ENCODE measurements around the gene SPART.
"Not testable (repeated sequence)": the region's sequence is repeated elsewhere in the genome, so short reads cannot be mapped to it uniquely, and the experiment has no call there.

The SPART gene

DNA sequence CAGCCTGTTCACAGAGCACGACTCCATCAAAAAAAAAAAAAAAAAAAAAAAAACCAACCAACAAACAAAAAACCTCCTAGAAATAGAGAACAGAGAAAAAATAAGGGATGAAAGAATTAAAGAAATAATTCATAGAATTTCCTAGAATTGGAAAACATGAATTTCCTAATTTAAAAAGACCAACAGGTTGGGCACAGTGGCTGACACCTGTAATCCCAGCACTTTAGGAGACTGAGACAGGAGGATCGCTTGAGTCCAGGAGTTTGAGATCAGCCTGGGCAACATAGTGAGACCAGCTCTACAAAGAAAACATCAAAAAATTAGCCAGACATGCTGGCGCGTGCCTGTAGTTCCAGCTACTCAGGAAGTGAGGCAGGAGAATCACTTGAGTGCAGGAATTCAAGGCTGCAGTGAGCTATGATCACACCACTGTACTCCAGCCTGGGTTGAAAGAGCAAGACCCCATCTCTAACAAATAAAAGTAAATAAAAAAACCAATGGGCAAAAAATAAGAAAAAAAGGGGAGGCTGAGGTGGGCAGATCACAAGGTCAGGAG lies 6.5 kb downstream of the SPART start:
- TF ChIP-seq, protein P1, sequence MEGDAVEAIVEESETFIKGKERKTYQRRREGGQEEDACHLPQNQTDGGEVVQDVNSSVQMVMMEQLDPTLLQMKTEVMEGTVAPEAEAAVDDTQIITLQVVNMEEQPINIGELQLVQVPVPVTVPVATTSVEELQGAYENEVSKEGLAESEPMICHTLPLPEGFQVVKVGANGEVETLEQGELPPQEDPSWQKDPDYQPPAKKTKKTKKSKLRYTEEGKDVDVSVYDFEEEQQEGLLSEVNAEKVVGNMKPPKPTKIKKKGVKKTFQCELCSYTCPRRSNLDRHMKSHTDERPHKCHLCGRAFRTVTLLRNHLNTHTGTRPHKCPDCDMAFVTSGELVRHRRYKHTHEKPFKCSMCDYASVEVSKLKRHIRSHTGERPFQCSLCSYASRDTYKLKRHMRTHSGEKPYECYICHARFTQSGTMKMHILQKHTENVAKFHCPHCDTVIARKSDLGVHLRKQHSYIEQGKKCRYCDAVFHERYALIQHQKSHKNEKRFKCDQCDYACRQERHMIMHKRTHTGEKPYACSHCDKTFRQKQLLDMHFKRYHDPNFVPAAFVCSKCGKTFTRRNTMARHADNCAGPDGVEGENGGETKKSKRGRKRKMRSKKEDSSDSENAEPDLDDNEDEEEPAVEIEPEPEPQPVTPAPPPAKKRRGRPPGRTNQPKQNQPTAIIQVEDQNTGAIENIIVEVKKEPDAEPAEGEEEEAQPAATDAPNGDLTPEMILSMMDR (IDR thresholded peaks at IDR 0.05; ENCODE audit: control extremely low read depth, extremely low read depth, low read depth, missing control alignments) = no peak
- DNase-seq (ENCODE audit: extremely low spot score) = no peak
- ChIA-PET CTCF (interaction anchor here (1.0 to 1.3 kb wide), 3 partner anchors 9 to 14 kb away, joined by 3 read pairs; no protein-coding TSS in a partner anchor), POLR2A (no interaction called here)

DNA sequence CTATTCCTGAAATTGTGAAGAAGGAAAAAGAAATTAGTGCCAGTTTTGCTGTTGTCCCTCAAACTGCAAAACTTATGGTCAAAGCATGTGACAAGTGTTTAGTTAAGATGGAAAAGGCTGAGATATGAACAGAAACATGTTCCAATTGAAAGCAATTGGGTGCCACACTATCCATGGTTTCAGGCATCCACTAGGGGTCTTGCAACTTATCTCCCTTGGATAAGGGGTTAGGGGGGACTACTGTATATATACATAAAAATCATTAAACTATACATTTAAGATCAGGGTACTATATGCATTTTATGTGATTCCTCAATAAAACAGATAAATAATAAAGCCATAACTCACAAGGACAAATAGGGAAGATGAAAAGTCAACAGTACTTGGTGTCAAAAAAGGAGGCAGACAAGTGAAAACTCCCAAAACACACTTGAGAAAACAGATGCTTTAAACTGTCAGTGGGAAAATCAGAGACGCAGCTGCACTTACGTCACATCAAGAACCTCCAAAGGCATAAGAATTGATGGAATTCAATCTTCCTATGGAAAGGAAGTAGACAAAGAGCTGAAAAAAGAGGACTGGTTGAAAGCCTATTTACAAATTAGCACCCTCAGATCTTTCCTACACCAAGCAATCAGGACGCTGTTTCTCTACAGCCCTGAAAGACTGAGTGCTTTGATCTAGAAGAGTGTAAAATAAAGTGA lies 8.1 kb downstream of the SPART start:
- CTCF ChIA-PET = interaction anchor here (1.0 kb wide), 1 partner anchor 9 kb away, joined by 3 read pairs; no protein-coding TSS in a partner anchor
- POLR2A ChIA-PET = no interaction called here
- no peak for DNase-seq (ENCODE audit: extremely low spot score)
- TF ChIP-seq, protein P1 (IDR thresholded peaks at IDR 0.05; ENCODE audit: control extremely low read depth, extremely low read depth, low read depth, missing control alignments) = no peak

DNA sequence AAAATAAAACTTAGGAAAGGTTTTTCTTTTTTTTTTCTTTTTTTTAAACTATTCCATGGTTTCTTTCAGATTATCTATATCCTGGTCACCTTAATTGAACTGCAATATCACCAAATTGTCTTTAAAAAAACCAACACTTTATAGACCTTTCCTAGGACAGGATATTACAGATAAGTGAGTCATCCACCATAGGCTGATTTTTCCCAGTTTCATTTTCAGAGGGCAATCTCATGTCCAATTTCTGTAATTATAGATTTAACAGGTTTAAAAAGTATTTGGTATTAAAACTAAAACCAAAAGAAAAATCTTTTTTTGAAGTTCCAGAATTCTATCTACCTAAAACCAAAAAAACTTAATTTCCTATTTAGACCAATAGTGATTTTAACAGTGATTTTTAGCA lies 13.2 kb downstream of the SPART start:
- DNase-seq (ENCODE audit: extremely low spot score) = no peak
- ChIA-PET CTCF (interaction anchor here (1.3 to 1.4 kb wide), 2 partner anchors 9 to 11 kb away, joined by 3 read pairs; no protein-coding TSS in a partner anchor), POLR2A (no interaction called here)
- TF ChIP-seq, protein P1 (IDR thresholded peaks at IDR 0.05; ENCODE audit: control extremely low read depth, extremely low read depth, low read depth, missing control alignments) = no peak

- POLR2A ChIA-PET; DNase-seq (ENCODE audit: extremely low spot score): not testable (repeated sequence)
- CTCF ChIA-PET = interaction anchor here (1.3 to 1.8 kb wide), 3 partner anchors 10 to 15 kb away, joined by 3 to 4 read pairs (median 3); no protein-coding TSS in a partner anchor
These were observed 13.9 kb downstream of the SPART start for GRCh38 chr13:36332255-36332654.

DNA sequence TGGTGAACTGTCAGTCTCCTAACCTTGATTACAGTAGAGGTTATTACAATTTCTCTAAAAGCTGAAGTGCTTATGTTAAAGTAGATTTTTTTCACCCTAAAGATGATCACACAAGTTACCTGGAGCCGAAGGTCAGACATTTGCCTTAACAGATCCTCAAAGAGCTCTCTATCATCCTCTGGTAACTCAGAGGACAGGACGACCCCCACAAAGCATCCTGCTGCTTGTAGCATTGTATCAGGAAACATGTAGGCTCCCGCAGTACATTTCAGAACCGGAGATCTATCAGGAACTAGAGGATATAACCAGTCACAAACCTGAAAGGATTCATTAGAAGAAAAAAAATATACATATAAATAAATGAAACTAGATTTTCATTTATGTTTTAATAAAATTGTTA lies 14.9 kb downstream of the SPART start:
- TF ChIP-seq, protein P1 (IDR thresholded peaks at IDR 0.05; ENCODE audit: control extremely low read depth, extremely low read depth, low read depth, missing control alignments) = no peak
- CTCF ChIA-PET = interaction anchor here (1.0 to 1.8 kb wide), 5 partner anchors 16 to 49 kb away, joined by 3 to 4 read pairs (median 4); no protein-coding TSS in a partner anchor
- no peak for DNase-seq (ENCODE audit: extremely low spot score)
- POLR2A ChIA-PET = no interaction called here

DNA sequence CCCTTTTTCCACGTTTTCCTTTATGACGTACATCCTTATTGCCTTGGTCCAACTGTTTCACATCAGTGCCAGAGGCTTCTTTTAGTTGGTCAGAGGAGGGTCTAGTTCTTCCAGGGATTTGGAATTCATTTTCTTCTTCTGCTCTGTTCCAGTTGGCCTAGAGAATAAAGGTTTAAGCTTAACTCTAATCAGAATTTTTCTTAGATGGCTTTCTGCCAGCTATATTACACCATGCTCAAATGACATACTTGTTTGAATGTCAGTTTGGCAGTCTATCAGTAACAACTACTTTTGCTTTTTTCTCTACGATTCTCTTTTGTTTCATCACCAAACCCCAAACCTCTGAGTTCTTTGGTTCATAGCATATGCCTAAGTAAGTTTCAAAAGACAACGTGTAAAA lies 16.8 kb downstream of the SPART start:
- ChIA-PET CTCF (interaction anchor here (0.6 to 1.8 kb wide), 3 partner anchors 11 to 18 kb away, joined by 3 to 5 read pairs (median 3); partner anchors contain the start of gene SPART), POLR2A (no interaction called here)
- DNase-seq (ENCODE audit: extremely low spot score) = no peak
- TF ChIP-seq, protein P1 (IDR thresholded peaks at IDR 0.05; ENCODE audit: control extremely low read depth, extremely low read depth, low read depth, missing control alignments) = no peak

- ChIA-PET CTCF (interaction anchor here (1.8 kb wide), 1 partner anchor 17 kb away, joined by 5 read pairs; the partner anchor contains the start of gene SPART), POLR2A (no interaction called here)
- TF ChIP-seq, protein P1 (IDR thresholded peaks at IDR 0.05; ENCODE audit: control extremely low read depth, extremely low read depth, low read depth, missing control alignments) = no peak
- DNase-seq (ENCODE audit: extremely low spot score) = no peak
These were observed 17.4 kb downstream of the SPART start for GRCh38 chr13:36328821-36329220.

Data from GM10248 (cell line).